Omental fat pad (tissue), 4 donors: ENCODE data around the gene PRR23E. TPM values are rescaled to one million over a fixed set of nuclear protein-coding genes. Genes with fewer than 3 reads are reported as not detected.
A peak's percentile ranks its signal among the peaks of the same experiment; 100 is the strongest.

Experiments used
- ATAC-seq: fragments of 150-250 bp; one replicate; pipeline ENCODE4 v1.9.1; 2016; ENCODE audit warnings: mild to moderate bottlenecking, moderate library complexity; ENCODE audit not compliant: low FRiP score
- DNase-seq: peaks from one replicate; pipeline ENCODE4 v3.0.0-alpha.2; 2019; ENCODE audit warnings: low spot score
- CTCF ChIP-seq, 3 donors: fragments of 450-650 bp; IDR thresholded peaks; one replicate each; pipeline ENCODE4 v1.5.1; 2016 to 2017; ENCODE audit warnings: antibody characterized with exemption in 3 of 3, mild to moderate bottlenecking in 3 of 3, moderate library complexity in 2 of 3
- total RNA-seq, 4 donors: library from RNA; depleted of rRNA; stranded (reverse); fragments of >200 nt; gene quantifications; one replicate each; pipeline ENCODE4 v1.1.0, GENCODE V29; 2016

Gene PRR23E
- total RNA-seq, 4 donors from 2014 or later: not detected

DNA sequence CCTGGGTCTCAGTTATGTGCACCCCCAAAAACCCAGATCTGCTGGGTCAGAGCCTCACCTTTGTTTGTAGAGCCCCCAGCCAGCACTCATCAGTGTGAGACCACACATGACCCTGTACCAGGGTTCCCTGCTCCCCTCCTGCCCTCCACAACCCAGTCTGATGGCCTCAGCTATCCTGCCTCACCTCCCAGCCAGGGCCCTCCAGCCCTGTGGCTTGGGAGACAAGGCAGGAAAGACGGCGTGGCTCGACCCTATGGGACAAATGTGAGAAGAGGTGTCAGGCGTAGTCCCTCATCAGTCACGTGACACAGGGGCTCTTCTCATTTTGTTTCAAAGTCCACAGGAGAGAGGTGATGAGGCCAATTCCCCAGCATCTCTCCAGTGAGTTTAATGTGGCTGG lies 28.3 kb upstream of the PRR23E start:
- no peak for ATAC-seq
- DNase-seq: peak; percentile 4
- no peak for TF ChIP-seq CTCF (IDR thresholded peaks at IDR 0.05)

GRCh38 chr3:127165036-127165435 lies 27.9 kb upstream of the PRR23E start:
- no peak for ATAC-seq
- no peak for DNase-seq
- no peak for TF ChIP-seq CTCF (IDR thresholded peaks at IDR 0.05)

- ATAC-seq (no peak), DNase-seq (no peak)
- TF ChIP-seq CTCF (IDR thresholded peaks at IDR 0.05): no peak
Measured at GRCh38 chr3:127165694-127166485, 27.0 kb upstream of the PRR23E start.

- no peak for TF ChIP-seq CTCF (IDR thresholded peaks at IDR 0.05)
- ATAC-seq (no peak), DNase-seq (peak; percentile 3)
Measured at GRCh38 chr3:127166501-127167065, 26.3 kb upstream of the PRR23E start.

DNA sequence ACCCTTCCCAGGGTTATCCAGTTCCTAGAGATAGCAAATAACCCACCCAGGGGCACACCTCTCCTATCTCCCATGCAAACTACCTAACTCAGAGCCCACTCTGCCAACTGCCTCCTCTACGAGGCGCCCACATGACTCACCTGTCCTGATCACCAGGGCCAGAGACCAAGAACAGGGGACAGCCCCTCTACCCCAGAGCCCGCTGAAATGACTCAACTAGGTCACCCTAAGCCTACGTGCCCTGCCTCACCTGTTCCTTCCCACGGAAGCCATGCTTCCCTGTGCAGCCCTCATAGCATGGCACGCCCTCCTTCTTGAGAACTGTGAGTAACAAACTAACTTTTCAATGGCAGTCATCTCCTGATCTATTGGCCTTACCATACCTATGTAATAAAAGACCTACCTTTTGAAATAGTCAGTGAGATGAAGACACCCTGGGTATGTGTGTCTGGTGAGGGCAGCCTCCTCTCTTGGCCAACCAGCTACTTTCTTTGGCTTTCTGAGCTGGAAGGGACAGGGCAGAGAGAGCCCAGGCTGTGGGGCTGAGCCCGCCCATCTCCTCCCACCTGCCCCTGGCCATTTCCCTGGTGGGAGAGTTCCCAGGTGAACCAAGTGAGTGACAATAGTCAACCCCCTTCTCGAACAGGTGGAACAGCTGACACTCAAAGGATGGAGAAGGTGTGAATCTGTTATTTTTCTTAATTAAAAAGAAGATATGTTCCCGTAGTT lies 25.5 kb upstream of the PRR23E start:
- TF ChIP-seq CTCF (IDR thresholded peaks at IDR 0.05): no peak
- DNase-seq (no peak), ATAC-seq (no peak)

DNA sequence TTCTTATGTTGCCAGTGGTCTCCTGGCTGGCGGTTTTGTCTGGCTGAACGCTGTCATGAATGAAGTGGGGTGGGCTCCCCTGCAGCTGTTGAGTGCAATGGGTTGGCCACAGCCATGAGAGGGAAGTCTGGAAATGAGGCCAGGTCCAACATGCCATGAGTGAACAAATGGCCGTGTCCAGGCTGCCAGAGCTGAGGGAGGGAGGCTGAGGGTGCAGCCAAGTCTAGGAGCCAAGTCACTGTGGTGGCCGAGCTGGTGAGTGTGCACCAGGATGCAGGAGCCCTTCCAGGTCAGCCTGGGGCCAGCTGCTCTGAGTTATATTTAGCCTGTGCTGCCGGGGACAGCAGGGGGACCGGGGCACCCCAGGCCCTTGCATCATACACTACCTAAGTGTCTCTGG lies 24.7 kb upstream of the PRR23E start:
- ATAC-seq: no peak
- no peak for TF ChIP-seq CTCF (IDR thresholded peaks at IDR 0.05)
- DNase-seq: no peak
